ENCODE data around the gene SNX8. TPM values are rescaled to one million over a fixed set of nuclear protein-coding genes. Genes with fewer than 3 reads are reported as not detected.

The SNX8 gene
- total and polyA plus RNA-seq, 2 donors, result 13.2 to 17.4 TPM

DNA sequence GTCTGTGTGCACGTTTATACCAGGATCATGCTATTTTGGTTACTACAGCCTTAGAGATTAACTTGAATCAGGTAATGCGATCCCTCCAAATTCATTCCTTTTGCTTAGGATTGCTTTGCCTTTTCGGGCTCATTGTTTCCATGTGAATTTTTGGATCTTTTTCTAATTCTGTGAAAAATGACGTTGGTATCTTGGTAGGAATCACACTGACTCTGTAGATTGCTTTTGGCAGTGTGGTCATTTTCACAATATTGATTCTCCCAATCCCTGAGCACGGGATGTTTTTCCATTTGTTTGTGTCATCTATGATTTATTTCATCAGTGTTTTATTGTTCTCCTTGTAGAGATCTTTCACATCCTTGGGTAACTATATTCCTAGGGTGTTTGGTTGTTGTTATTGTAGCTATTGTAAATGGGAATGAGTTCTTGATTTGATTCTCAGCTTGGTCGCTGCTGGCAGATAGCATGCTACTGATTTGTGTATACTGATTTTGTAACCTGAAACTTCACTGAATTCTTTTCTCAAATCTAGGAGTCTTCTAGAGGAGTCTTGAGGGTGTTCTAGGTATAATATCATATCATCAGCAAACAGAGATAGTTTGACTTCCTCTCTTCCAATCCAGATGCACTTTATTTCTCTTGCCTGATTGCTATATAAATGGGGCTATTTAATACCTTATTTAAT, 18.2 kb downstream of the SNX8 start:
- Histone ChIP-seq H3K36me3 (ENCODE audit: insufficient read depth) (no peaks in the 10 kb centered on the region), H3K4me1 (ENCODE audit: insufficient read depth) (no peaks in the 10 kb centered on the region), H3K27ac (ENCODE audit: low read depth) (no peak overlapping the region), H3K4me3 (ENCODE audit: low read depth, low read length) (no peak overlapping the region)
- 63% methylated on average over 6 of the region's 6 CpGs for WGBS
- DNase-seq (ENCODE audit: extremely low spot score), result no peak

DNA sequence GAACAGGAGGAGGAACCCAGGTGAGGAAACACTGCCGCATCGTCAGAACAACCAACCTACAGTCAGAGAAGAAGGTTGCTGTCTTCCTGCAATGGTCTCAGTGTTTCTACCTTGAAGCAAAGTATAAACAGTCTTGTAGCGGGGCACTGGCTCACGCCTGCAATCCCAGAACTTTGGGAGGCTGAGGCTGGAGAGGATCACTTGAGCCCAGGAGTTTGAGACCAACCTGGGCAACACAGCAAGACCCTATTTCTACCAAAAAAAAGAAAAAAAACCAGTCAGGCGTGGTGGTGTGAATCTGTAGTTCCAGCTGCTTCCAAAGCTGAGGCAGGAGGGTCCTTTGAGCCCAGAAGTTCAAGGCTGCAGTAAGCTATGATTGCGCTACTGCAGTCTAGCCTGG, 23.4 kb downstream of the SNX8 start:
- WGBS, result 97% methylated on average over 6 of the region's 6 CpGs
- DNase-seq (ENCODE audit: extremely low spot score), result no peak
- Histone ChIP-seq H3K4me3 (ENCODE audit: low read depth, low read length) (no peak overlapping the region), H3K27ac (ENCODE audit: low read depth) (no peak overlapping the region), H3K36me3 (ENCODE audit: insufficient read depth) (no peaks in the 10 kb centered on the region), H3K4me1 (ENCODE audit: insufficient read depth) (no peaks in the 10 kb centered on the region)

DNA sequence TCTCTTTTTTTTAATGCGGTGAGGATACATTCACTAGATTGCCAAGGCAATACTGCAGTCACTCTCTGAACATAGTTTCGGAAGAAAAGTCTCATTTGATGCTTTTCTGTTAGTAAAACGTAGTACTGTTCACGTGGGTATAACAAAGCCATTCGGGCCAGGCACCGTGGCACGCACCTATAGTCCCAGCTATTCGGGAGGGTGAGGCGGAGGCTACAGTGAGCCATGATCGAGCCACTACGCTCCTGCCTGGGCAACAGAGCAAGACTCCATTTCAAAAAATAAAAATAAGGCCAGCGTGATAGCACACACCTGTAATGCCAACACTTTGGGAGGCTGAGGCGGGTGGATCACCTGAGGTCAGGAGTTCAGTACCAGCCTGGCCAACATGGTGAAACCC, 24.6 kb downstream of the SNX8 start:
- 88% methylated on average over 13 of the region's 13 CpGs for WGBS
- Histone ChIP-seq H3K4me3 (ENCODE audit: low read depth, low read length) (no peak overlapping the region), H3K36me3 (ENCODE audit: insufficient read depth) (no peaks in the 10 kb centered on the region), H3K4me1 (ENCODE audit: insufficient read depth) (no peaks in the 10 kb centered on the region), H3K27ac (ENCODE audit: low read depth) (no peak overlapping the region)
- DNase-seq (ENCODE audit: extremely low spot score), result no peak

DNA sequence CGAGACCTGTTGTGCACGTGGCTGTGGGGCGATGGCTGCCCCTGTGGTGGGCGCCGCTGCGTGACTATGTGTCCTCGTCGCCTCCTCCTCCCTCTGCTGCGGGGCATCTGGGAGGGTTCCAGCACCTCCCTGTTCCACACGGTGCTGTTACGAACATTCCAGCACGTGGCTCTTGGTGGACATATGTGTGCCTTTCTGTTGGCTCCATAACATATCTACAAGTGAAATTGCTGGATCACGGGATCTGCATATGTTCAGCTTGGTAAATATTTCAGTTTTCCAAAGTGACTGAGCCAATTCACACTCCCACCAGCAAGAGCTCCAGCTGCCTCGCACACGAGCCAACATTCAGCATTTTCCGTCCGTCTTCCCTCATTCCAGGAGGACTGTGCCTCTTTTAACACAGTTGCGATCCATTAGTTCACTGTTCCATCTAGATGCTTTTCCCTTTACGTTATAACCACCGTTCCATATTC, 25.1 kb downstream of the SNX8 start:
- H3K27ac ChIP-seq (ENCODE audit: low read depth), result no peak overlapping the region
- no peak for DNase-seq (ENCODE audit: extremely low spot score)
- 69% methylated on average over 20 of the region's 20 CpGs for WGBS
- H3K36me3 ChIP-seq (ENCODE audit: insufficient read depth), result no peaks in the 10 kb centered on the region
- no peak overlapping the region for H3K4me3 ChIP-seq (ENCODE audit: low read depth, low read length)
- H3K4me1 ChIP-seq (ENCODE audit: insufficient read depth), result no peaks in the 10 kb centered on the region

DNA sequence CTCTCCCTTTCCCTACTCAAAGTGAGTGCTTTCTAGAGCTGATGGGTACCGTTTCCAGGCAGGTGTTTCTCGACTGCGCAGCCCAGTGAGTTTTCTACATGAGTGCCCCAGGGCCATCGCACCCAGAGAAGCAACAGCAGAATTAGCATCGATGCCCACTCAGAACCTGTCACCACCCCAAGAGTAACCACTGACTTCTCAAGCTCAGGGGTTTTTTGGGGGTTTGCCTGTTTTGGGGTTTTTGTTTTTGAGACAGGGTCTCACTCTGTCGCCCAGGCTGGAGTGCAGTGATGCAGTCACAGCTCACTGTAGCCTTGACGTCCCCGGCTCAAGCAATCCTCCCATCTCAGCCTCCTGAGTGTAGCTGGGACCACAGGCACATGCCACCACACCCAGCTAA, 25.7 kb downstream of the SNX8 start:
- H3K36me3 ChIP-seq (ENCODE audit: insufficient read depth), result no peaks in the 10 kb centered on the region
- H3K4me3 ChIP-seq (ENCODE audit: low read depth, low read length), result no peak overlapping the region
- no peaks in the 10 kb centered on the region for H3K4me1 ChIP-seq (ENCODE audit: insufficient read depth)
- 92% methylated on average over 8 of the region's 8 CpGs for WGBS
- no peak overlapping the region for H3K27ac ChIP-seq (ENCODE audit: low read depth)
- DNase-seq (ENCODE audit: extremely low spot score), result no peak

DNA sequence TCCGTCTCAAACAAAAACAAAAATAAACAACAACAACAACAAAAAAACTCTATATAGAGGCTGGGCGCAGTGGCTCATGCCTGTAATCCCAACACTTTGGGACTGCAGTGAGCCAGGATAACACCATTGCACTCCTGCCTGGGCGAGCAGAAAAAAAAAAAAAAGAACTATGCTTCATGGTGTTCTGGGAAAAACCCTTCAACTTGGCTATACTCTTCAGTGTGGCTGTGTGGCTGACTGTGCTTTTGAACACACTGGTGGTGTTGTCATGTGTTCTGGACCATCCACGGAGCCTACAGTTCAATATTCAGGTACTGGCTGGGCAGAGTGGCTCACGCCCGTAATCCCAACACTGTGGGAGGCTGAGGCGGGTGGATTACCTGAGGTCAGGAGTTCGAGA, 26.5 kb downstream of the SNX8 start:
- H3K4me3 ChIP-seq (ENCODE audit: low read depth, low read length), result no peak overlapping the region
- H3K27ac ChIP-seq (ENCODE audit: low read depth), result no peak overlapping the region
- WGBS, result 93% methylated on average over 8 of the region's 8 CpGs
- no peak for DNase-seq (ENCODE audit: extremely low spot score)
- H3K4me1 ChIP-seq (ENCODE audit: insufficient read depth), result no peaks in the 10 kb centered on the region
- no peaks in the 10 kb centered on the region for H3K36me3 ChIP-seq (ENCODE audit: insufficient read depth)

DNA sequence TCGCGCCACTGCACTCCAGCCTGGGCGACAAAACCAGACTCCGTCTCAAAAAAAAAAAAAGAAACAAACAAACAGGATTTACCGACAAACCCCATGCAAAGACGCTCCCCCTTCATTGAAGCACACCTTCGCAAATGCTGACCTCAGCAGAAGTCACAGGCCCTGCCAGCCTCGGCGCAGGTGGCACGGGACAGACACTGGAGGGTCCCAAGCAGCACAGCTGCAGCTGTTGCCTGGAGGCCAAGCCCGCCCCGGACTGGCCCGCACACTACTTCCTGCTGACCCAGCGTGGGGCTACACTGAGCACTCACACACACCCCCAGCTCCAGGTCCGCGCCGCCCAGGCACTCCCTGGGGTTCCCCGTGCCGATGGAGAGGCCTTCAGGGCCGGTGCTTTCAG, 31.2 kb downstream of the SNX8 start:
- no peak for DNase-seq (ENCODE audit: extremely low spot score)
- no peak overlapping the region for H3K27ac ChIP-seq (ENCODE audit: low read depth)
- no peaks in the 10 kb centered on the region for H3K4me1 ChIP-seq (ENCODE audit: insufficient read depth)
- H3K4me3 ChIP-seq (ENCODE audit: low read depth, low read length), result no peak overlapping the region
- 96% methylated on average over 20 of the region's 20 CpGs for WGBS
- no peaks in the 10 kb centered on the region for H3K36me3 ChIP-seq (ENCODE audit: insufficient read depth)

DNA sequence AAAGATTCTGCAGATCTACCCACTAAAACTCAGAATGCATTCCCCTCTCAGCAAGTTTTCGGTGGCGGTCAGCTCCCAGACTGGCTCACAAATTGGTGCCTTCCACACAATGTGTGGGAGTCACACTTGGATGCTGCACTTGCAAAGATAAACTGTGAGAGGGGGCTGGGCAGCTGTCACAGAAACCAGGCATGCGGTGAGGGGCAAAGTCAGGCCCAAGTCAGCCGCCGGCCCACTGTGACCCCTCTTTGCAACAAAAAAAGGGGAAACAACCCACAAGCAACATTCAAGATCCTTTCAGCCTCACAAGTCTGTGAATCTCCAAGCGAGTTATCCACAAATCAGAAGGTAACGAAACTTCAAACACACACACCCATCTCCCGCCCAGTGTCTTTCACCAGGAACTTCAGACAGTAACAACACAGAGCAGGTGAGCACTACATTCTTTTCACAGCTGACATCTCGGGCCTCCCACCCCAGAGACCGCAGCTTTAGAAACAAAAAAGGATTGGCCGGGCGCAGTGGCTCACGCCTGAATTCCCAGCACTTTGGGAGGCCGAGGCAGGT, 32.0 kb downstream of the SNX8 start:
- Histone ChIP-seq H3K36me3 (ENCODE audit: insufficient read depth) (no peaks in the 10 kb centered on the region), H3K4me1 (ENCODE audit: insufficient read depth) (no peaks in the 10 kb centered on the region), H3K4me3 (ENCODE audit: low read depth, low read length) (no peak overlapping the region), H3K27ac (ENCODE audit: low read depth) (no peak overlapping the region)
- 73% methylated on average over 14 of the region's 14 CpGs for WGBS
- DNase-seq (ENCODE audit: extremely low spot score), result no peak

DNA sequence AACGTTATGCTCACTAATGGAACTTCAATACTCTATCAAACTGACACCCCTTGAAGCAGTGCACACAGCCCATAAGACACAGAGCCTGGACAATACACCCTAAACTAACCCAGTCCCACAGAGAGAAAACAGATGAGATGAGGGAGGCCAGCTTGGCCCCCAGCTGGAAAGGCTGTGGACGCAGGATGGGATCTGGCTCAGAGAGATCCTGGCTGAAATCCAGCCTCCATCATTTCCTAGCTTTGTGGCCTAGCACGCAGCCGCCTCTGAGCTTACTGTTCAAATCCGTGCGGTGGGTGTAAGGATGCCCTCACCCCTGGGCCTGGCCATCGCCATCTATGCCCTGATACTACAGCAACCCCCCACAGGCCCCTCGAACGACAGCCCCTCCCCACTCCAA, 32.7 kb downstream of the SNX8 start:
- H3K4me1 ChIP-seq (ENCODE audit: insufficient read depth), result no peaks in the 10 kb centered on the region
- H3K4me3 ChIP-seq (ENCODE audit: low read depth, low read length), result no peak overlapping the region
- H3K36me3 ChIP-seq (ENCODE audit: insufficient read depth), result no peaks in the 10 kb centered on the region
- 16% methylated on average over 9 of the region's 9 CpGs for WGBS
- no peak for DNase-seq (ENCODE audit: extremely low spot score)
- no peak overlapping the region for H3K27ac ChIP-seq (ENCODE audit: low read depth)

DNA sequence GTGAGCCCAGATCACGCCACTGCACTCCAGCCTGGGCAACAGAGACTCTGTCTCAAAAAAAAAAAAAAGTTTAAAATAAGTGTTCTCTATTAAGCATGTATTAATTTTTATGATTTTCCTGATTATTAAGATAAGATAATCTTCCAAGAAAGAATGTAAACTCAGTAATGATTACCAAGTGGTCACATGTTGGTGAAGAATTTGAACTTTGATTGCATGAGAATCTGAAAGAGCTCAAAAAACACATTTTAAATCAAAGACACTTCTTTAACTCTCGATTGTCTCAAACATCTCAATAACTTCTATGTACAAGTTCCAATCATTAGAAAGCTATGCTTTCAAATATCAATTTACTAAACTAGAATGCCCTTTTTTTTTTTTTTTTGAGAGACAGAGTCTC, 33.8 kb downstream of the SNX8 start:
- 71% methylated on average over 2 of the region's 2 CpGs for WGBS

DNA sequence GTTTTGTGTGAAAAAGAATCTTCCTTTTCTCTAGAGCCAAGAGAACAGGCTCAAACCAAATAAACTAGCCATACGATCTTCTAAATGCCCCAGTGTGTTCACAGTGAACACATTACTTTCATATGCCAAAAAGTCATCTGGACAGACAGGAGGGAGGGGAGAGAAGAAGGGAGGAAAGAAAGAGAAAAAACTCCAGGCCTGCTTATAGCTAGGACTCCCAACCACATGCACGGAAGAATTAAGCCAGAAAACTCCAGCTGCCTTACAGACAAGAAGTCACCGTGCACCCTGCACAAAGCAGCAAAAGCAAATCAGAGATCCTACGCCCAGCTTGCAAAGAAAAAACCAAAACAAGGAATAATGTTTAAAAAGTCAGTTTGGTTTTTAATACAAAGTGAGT, 34.3 kb downstream of the SNX8 start:
- DNase-seq (ENCODE audit: extremely low spot score), result no peak
- no peak overlapping the region for H3K4me3 ChIP-seq (ENCODE audit: low read depth, low read length)
- H3K27ac ChIP-seq (ENCODE audit: low read depth), result no peak overlapping the region
- no peaks in the 10 kb centered on the region for H3K4me1 ChIP-seq (ENCODE audit: insufficient read depth)
- 52% methylated on average over 4 of the region's 4 CpGs for WGBS
- H3K36me3 ChIP-seq (ENCODE audit: insufficient read depth), result no peaks in the 10 kb centered on the region

More for the DNA sequence above, 33.8 kb downstream of the SNX8 start:
- H3K27ac ChIP-seq (ENCODE audit: low read depth), result no peak overlapping the region
- no peak overlapping the region for H3K4me3 ChIP-seq (ENCODE audit: low read depth, low read length)
- no peak for DNase-seq (ENCODE audit: extremely low spot score)
- H3K4me1 ChIP-seq (ENCODE audit: insufficient read depth), result no peaks in the 10 kb centered on the region
- no peaks in the 10 kb centered on the region for H3K36me3 ChIP-seq (ENCODE audit: insufficient read depth)

DNA sequence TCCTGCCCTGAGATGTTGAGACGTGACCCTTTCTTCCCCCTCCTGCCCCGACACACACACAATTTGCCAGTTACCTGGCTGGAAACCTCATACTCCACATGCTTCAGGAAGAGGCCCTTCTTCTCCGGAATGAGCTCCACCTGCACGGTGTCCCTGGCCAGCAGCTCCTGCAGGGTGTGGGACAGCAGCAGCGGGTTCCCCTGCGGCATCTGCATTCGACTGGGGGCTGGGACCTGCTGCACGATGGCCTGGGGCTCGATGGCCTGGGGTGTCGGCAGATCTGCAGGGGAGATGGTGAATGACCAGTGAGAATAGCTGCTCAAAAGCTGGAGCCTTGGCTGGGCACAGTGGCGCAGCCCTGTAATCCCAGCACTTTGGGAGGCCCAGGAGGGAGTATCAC, 36.2 kb downstream of the SNX8 start:
- no peaks in the 10 kb centered on the region for H3K4me1 ChIP-seq (ENCODE audit: insufficient read depth)
- no peak overlapping the region for H3K27ac ChIP-seq (ENCODE audit: low read depth)
- 95% methylated on average over 11 of the region's 11 CpGs for WGBS
- H3K36me3 ChIP-seq (ENCODE audit: insufficient read depth), result no peaks in the 10 kb centered on the region
- H3K4me3 ChIP-seq (ENCODE audit: low read depth, low read length), result no peak overlapping the region
- DNase-seq (ENCODE audit: extremely low spot score), result no peak

DNA sequence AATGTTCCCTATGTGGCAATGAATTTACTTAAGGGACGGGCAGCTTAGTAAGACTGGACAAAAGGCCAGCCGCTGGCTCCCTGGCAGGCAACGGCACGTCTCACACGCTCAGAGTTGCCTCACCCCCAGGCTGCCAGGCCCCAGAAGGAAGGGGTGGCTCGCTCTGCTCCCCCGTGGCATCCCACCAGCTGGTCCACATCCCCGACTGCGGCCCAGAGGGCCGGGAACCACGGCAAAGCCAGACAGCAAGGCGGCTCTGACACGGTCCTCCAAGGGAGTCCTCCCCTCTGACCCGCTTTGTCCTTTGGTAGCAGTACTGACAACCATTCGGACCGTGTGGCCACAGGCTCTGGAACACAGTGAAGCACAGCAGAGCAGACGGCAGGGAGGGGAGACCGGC, 38.1 kb downstream of the SNX8 start:
- Histone ChIP-seq H3K27ac (ENCODE audit: low read depth) (no peak overlapping the region), H3K36me3 (ENCODE audit: insufficient read depth) (peaks cover 3% of the 10 kb centered on the region), H3K4me1 (ENCODE audit: insufficient read depth) (no peaks in the 10 kb centered on the region), H3K4me3 (ENCODE audit: low read depth, low read length) (no peak overlapping the region)
- 91% methylated on average over 18 of the region's 18 CpGs for WGBS
- no peak for DNase-seq (ENCODE audit: extremely low spot score)

DNA sequence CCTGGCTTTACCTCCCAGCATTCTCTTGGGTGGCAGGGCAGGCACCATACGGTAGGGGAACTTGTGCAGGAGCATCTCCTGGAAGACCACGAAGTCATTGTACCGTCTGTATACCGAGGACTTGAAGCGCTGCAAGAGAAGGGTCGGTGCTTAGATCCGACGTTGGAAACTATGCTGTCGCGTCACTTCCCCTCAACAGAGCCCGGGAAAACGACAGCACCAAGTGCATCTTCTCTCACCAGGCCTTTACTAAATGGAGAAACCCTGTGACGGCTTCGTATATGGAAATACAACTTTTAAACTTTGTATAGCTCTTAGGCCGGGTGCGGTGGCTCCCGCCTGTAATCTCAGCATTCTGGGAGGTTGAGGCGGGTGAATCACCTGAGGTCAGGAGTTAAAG, 39.1 kb downstream of the SNX8 start:
- no peak for DNase-seq (ENCODE audit: extremely low spot score)
- H3K4me1 ChIP-seq (ENCODE audit: insufficient read depth), result no peaks in the 10 kb centered on the region
- H3K36me3 ChIP-seq (ENCODE audit: insufficient read depth), result peaks cover 3% of the 10 kb centered on the region
- H3K27ac ChIP-seq (ENCODE audit: low read depth), result no peak overlapping the region
- no peak overlapping the region for H3K4me3 ChIP-seq (ENCODE audit: low read depth, low read length)
- WGBS, result 92% methylated on average over 18 of the region's 18 CpGs
